ENCODE measurements around the gene ZSWIM3. TPM values are rescaled to one million over a fixed set of nuclear protein-coding genes. Genes with fewer than 3 reads are reported as not detected.

ZSWIM3 gene
- total and polyA plus RNA-seq, 2 of the 13 experiments (the other 11 are each of a cell fraction or from before 2014, with no cell fraction given): 5.2 to 5.8 TPM

- no peak for TF ChIP-seq ZBED4 (CRISPR knock-in tag; IDR thresholded peaks at IDR 0.05; ENCODE audit: borderline replicate concordance)
- TF ChIP-seq ZNF121 (CRISPR knock-in tag; IDR thresholded peaks at IDR 0.05): no peak
- TF ChIP-seq ZNF501 (CRISPR knock-in tag; IDR thresholded peaks at IDR 0.05): no peak
- peak; percentile 70 for TF ChIP-seq ZBTB7A (CRISPR knock-in tag; IDR thresholded peaks at IDR 0.05)
- no peak for TF ChIP-seq ZNF790 (CRISPR knock-in tag; IDR thresholded peaks at IDR 0.05; ENCODE audit: borderline replicate concordance)
- TF ChIP-seq SKIL (CRISPR knock-in tag; IDR thresholded peaks at IDR 0.05; ENCODE audit: borderline replicate concordance): no peak
- no peak for TF ChIP-seq KDM2A (CRISPR knock-in tag; IDR thresholded peaks at IDR 0.05; ENCODE audit: borderline replicate concordance, low read depth)
- TF ChIP-seq AKAP8 (CRISPR knock-in tag; IDR thresholded peaks at IDR 0.05): no peak
- no peak for TF ChIP-seq USF2 (IDR thresholded peaks at IDR 0.05; ENCODE audit: low read depth, low read length)
- TF ChIP-seq USF2 (CRISPR knock-in tag; IDR thresholded peaks at IDR 0.05; ENCODE audit: borderline replicate concordance): peak; percentile 35; the same call in 1 of the 2 replicates
- TF ChIP-seq SNAPC2 (CRISPR knock-in tag; IDR thresholded peaks at IDR 0.05): no peak
- TF ChIP-seq ZNF24 (IDR thresholded peaks at IDR 0.05): no peak
- no peak for TF ChIP-seq GTF3A (CRISPR knock-in tag; conservative IDR thresholded peaks at IDR 0.05)
- TF ChIP-seq ZNF460 (CRISPR knock-in tag; IDR thresholded peaks at IDR 0.05; ENCODE audit: borderline replicate concordance): no peak
- peak; percentile 76; the same call in 1 of the 2 replicates for TF ChIP-seq HNF1B (CRISPR knock-in tag; IDR thresholded peaks at IDR 0.05)
- no peak for TF ChIP-seq TERF1 (CRISPR knock-in tag; IDR thresholded peaks at IDR 0.05)
- no peak for TF ChIP-seq ZNF782 (CRISPR knock-in tag; IDR thresholded peaks at IDR 0.05; ENCODE audit: borderline replicate concordance)
- TF ChIP-seq ZNF235 (CRISPR knock-in tag; IDR thresholded peaks at IDR 0.05; ENCODE audit: borderline replicate concordance): no peak
Measured at GRCh38 chr20:45925821-45926506, 68.5 kb downstream of the ZSWIM3 start (continued).

Measured in HepG2 (cell line).